Ishikawa (cell line): ENCODE data around the gene ALDH3A1.

Experiments used
- CEBPB ChIP-seq: IDR thresholded peaks from 2 replicates; pipeline ENCODE4 v1.6.1; 2012
- CREB1 ChIP-seq: IDR thresholded peaks from 2 replicates; pipeline ENCODE4 v1.6.1; 2012; ENCODE audit warnings: low read depth
- EGR1 ChIP-seq: IDR thresholded peaks from 2 replicates; pipeline ENCODE4 v1.6.1; 2012
- EP300 ChIP-seq: IDR thresholded peaks from 2 replicates; pipeline ENCODE4 v1.6.1; 2012; ENCODE audit warnings: borderline replicate concordance
- FOXM1 ChIP-seq: IDR thresholded peaks from 2 replicates; pipeline ENCODE4 v1.6.1; 2012; ENCODE audit warnings: low read depth, borderline replicate concordance
- NFIC ChIP-seq: IDR thresholded peaks from 2 replicates; pipeline ENCODE4 v1.6.1; 2012
- RAD21 ChIP-seq: IDR thresholded peaks from 2 replicates; pipeline ENCODE4 v1.6.1; 2012; ENCODE audit warnings: low read depth
- TEAD4 ChIP-seq: IDR thresholded peaks from 2 replicates; pipeline ENCODE4 v1.6.1; 2012
- YY1 ChIP-seq: IDR thresholded peaks from 2 replicates; pipeline ENCODE4 v1.6.1; 2012; ENCODE audit warnings: low read depth
- ZBTB7A ChIP-seq: IDR thresholded peaks from 2 replicates; pipeline ENCODE4 v1.6.1; 2012; ENCODE audit warnings: low read depth
- TF ChIP-seq, protein P1 (sequence below): IDR thresholded peaks from 2 replicates; pipeline ENCODE4 v1.6.1; 2012; ENCODE audit warnings: low read depth, mild to moderate bottlenecking

DNA sequence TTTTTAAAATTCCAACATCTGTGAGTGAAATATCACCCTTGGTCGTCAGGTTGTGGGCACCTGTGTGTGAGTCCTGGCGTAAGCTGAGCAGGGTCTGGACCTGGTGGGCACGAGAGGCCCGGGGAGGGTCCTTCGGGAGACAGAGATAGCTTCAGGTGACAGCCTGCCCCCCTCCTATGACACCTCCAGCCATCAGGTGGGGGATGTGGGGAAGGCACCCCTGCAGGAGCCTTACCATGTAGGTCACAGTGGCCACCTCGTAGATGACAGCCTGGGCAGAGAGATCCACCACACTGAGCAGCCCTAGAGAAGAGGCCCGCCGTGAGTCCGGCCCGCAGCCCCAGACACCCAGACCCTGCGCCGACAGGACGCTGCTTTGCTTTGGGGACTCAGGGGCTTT is 42.9 kb downstream of the ALDH3A1 start:
- TF ChIP-seq YY1: no peak
- TF ChIP-seq NFIC: no peak
- no peak for TF ChIP-seq TEAD4
- TF ChIP-seq RAD21: no peak
- TF ChIP-seq EP300: no peak
- no peak for TF ChIP-seq FOXM1
- TF ChIP-seq, protein P1, sequence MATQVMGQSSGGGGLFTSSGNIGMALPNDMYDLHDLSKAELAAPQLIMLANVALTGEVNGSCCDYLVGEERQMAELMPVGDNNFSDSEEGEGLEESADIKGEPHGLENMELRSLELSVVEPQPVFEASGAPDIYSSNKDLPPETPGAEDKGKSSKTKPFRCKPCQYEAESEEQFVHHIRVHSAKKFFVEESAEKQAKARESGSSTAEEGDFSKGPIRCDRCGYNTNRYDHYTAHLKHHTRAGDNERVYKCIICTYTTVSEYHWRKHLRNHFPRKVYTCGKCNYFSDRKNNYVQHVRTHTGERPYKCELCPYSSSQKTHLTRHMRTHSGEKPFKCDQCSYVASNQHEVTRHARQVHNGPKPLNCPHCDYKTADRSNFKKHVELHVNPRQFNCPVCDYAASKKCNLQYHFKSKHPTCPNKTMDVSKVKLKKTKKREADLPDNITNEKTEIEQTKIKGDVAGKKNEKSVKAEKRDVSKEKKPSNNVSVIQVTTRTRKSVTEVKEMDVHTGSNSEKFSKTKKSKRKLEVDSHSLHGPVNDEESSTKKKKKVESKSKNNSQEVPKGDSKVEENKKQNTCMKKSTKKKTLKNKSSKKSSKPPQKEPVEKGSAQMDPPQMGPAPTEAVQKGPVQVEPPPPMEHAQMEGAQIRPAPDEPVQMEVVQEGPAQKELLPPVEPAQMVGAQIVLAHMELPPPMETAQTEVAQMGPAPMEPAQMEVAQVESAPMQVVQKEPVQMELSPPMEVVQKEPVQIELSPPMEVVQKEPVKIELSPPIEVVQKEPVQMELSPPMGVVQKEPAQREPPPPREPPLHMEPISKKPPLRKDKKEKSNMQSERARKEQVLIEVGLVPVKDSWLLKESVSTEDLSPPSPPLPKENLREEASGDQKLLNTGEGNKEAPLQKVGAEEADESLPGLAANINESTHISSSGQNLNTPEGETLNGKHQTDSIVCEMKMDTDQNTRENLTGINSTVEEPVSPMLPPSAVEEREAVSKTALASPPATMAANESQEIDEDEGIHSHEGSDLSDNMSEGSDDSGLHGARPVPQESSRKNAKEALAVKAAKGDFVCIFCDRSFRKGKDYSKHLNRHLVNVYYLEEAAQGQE: no peak
- TF ChIP-seq CREB1: no peak
- no peak for TF ChIP-seq CEBPB
- TF ChIP-seq EGR1: no peak
- TF ChIP-seq ZBTB7A: no peak
